HUES64 (cell line): ENCODE measurements around the gene RALGAPB.
"Not testable (repeated sequence)": the region's sequence is repeated elsewhere in the genome, so short reads cannot be mapped to it uniquely, and the experiment has no call there.

Experiments used
- H3K27ac ChIP-seq: 2 replicates; pipeline ENCODE4 v1.7.0; 2013; ENCODE audit warnings: low read depth, low read length, inconsistent platforms
- H3K27me3 ChIP-seq: 2 replicates; pipeline ENCODE4 v1.6.1; 2013; ENCODE audit warnings: mild to moderate bottlenecking, low read length; ENCODE audit not compliant: insufficient read depth
- H3K36me3 ChIP-seq: 2 replicates; pipeline ENCODE4 v1.6.1; 2013; ENCODE audit warnings: mild to moderate bottlenecking, low read length; ENCODE audit not compliant: insufficient read depth
- H3K4me1 ChIP-seq: 2 replicates; pipeline ENCODE4 v1.6.1; 2013; ENCODE audit warnings: mild to moderate bottlenecking, low read length, moderate library complexity; ENCODE audit not compliant: insufficient read depth
- H3K4me3 ChIP-seq: 2 replicates; pipeline ENCODE4 v1.5.1; 2013; ENCODE audit warnings: mild to moderate bottlenecking, low read length, moderate library complexity
- H3K9ac ChIP-seq: 2 replicates; pipeline ENCODE4 v1.6.1; 2013; ENCODE audit warnings: mild to moderate bottlenecking, low read depth, low read length
- H3K9me3 ChIP-seq: 2 replicates; pipeline ENCODE4 v1.6.1; 2013; ENCODE audit warnings: low read depth, low read length; ENCODE audit not compliant: insufficient read depth
- WGBS: fragments of 150-250, 120-280 bp; methylation state at CpG from one replicate; pipeline ENCODE4 v1.1.7; 2013; ENCODE audit warnings: missing lambda C conversion rate; 5-methylcytosine and 5-hydroxymethylcytosine counted together

RALGAPB gene

DNA sequence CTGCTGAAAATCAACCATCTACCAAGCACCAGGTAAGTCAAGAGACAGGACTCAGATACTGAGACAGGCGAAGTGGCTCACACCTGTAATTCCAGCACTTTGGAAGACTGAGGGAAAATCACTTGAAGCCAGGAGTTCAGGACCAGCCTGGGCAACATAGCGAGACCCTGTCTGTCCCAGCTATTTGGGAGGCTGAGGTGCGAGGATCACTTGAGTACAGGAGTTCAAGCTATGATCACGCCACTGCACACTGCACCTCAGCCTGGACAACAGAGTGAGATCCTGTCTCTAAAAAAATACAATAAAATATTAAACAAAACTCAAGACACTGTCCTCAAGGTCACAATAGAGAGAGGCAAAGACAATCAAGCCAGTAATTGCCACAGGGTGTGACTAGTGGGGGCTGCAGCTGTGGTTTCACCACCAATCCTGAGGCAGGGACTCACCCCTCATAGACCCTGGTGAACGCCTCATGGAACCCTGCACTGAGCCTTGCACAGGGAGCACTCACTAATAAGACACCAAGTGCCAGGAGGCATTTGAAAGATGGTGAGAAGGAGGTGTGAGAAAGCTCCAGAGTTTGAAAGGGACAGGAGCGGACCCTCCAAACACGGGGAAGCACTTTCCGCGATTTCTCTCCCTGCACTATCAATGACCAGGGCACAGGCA lies 39.2 kb upstream of the RALGAPB start:
- Histone ChIP-seq H3K27ac (no peak overlapping the region), H3K4me1 (no peaks in the 10 kb centered on the region)
- 87% methylated on average over 9 of the region's 9 CpGs for WGBS

GRCh38 chr20:38434301-38434741 lies 38.3 kb upstream of the RALGAPB start:
- Histone ChIP-seq H3K9me3 (no peaks in the 10 kb centered on the region), H3K36me3 (peaks cover 52% of the 10 kb centered on the region), H3K27me3 (no peaks in the 10 kb centered on the region), H3K4me3 (peak overlapping the region; percentile 99), H3K27ac (peak overlapping the region; percentile 89), H3K9ac (peak overlapping the region; percentile 99), H3K4me1 (no peaks in the 10 kb centered on the region)
- 3% methylated on average over 16 of the region's 16 CpGs for WGBS

More for the DNA sequence above, 39.2 kb upstream of the RALGAPB start:
- Histone ChIP-seq H3K9ac (peak overlapping the region; percentile 99), H3K9me3 (no peaks in the 10 kb centered on the region), H3K27me3 (no peaks in the 10 kb centered on the region), H3K36me3 (peaks cover 61% of the 10 kb centered on the region), H3K4me3 (peak overlapping the region; percentile 99)

- Histone ChIP-seq H3K27ac (peak within 1 kb of the TSS; percentile 89), H3K36me3 (peaks cover 45% of the 10 kb centered on the region), H3K9me3 (no peaks in the 10 kb centered on the region), H3K9ac (peak within 1 kb of the TSS; percentile 99), H3K27me3 (no peaks in the 10 kb centered on the region), H3K4me3 (peak within 1 kb of the TSS; percentile 99), H3K4me1 (no peaks in the 10 kb centered on the region)
- 2% methylated on average over 65 of the region's 65 CpGs for WGBS
Observed at GRCh38 chr20:38434770-38435554, 37.7 kb upstream of the RALGAPB start, which contains the start of gene SNHG17. TSS of gene SNHG17 (minus strand) at chr20:38435328.

- Histone ChIP-seq H3K4me1 (no peaks in the 10 kb centered on the region), H3K27me3 (no peaks in the 10 kb centered on the region), H3K4me3 (peak overlapping the region; percentile 99; the same call in 1 of the 2 replicates), H3K9ac (no peak overlapping the region), H3K27ac (no peak overlapping the region), H3K36me3 (peaks cover 40% of the 10 kb centered on the region), H3K9me3 (no peaks in the 10 kb centered on the region)
- 70% methylated on average over 6 of the region's 6 CpGs for WGBS
Observed at GRCh38 chr20:38435555-38435939, 37.1 kb upstream of the RALGAPB start.

DNA sequence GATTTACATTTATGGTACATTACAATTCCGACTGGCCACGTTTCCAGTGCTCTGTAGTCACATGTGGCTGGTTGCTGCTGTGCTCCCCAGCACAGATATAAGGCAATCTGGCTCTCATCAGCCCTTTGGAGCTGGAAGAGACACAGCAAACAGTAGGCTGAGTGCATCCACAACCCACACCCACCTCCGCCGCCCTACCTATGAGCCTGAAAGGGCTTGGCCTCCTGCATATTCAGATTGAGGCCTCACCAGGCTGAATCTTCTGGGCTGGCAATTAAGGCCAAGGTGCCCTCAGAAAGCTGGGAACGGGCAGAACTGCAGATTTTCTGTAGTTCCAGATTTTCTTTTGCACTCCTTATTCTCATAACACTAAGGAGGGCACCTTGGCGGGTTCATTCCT lies 34.8 kb upstream of the RALGAPB start:
- Histone ChIP-seq H3K27ac (no peak overlapping the region), H3K36me3 (peaks cover 17% of the 10 kb centered on the region)
- WGBS: 85% methylated on average over 6 of the region's 6 CpGs

DNA sequence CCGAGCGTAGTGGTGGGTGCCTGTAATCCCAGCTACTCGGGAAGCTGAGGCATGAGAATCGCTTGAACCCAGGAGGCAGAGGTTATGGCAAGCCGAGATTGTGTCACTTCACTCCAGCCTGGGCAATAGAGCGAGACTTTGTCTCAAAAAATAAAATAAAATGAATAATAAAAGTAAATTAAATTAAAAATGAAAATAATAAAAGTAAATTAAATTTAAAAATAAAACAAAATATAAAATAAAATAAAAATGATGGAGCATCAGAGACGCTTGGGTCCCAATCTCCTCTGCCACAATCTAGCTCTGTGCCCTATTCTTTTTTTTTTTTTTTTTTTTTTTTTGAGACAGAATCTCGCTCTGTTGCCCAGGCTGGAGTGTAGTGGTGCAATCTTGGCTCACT lies 31.5 kb upstream of the RALGAPB start:
- not testable (repeated sequence) for H3K27me3 ChIP-seq, H3K4me1 ChIP-seq, H3K9ac ChIP-seq, H3K27ac ChIP-seq, H3K4me3 ChIP-seq, H3K9me3 ChIP-seq, H3K36me3 ChIP-seq
- WGBS: 97% methylated on average over 6 of the region's 8 CpGs

More for the DNA sequence above, 34.8 kb upstream of the RALGAPB start:
- Histone ChIP-seq H3K9ac (no peak overlapping the region), H3K27me3 (no peaks in the 10 kb centered on the region), H3K4me1 (peaks cover 4% of the 10 kb centered on the region; the same call in 1 of the 2 replicates), H3K4me3 (no peak overlapping the region), H3K9me3 (no peaks in the 10 kb centered on the region)

- Histone ChIP-seq H3K36me3 (no peaks in the 10 kb centered on the region), H3K4me1 (peaks cover 4% of the 10 kb centered on the region; the same call in 1 of the 2 replicates), H3K4me3 (no peak overlapping the region), H3K27ac (no peak overlapping the region), H3K9ac (no peak overlapping the region), H3K27me3 (no peaks in the 10 kb centered on the region), H3K9me3 (no peaks in the 10 kb centered on the region)
- 64% methylated on average over 9 of the region's 9 CpGs for WGBS
Observed at GRCh38 chr20:38441916-38442315, 30.7 kb upstream of the RALGAPB start.

DNA sequence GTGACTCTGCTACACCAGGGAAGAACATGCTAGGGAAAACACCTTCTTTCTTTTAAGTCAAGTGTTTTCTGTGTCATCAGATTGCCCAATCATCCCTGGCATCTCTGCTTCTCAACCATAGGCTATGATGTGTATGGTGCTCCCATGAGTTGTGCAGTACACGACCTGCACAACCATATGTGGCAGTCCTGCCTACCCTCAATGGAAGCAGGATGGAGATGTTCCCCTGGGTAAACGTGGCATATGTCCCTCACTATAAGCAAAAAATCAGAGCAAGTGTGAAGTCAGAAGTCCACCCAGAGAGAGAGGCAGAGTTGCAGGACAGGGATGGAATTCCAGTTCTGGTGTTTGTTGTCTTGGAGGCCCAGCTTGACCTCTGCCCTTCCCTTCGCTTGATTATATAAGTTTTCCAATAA lies 27.3 kb upstream of the RALGAPB start:
- no peaks in the 10 kb centered on the region for H3K9me3 ChIP-seq
- no peaks in the 10 kb centered on the region for H3K27me3 ChIP-seq
- no peak overlapping the region for H3K9ac ChIP-seq
- peaks cover 21% of the 10 kb centered on the region for H3K36me3 ChIP-seq
- H3K27ac ChIP-seq: no peak overlapping the region
- WGBS: 88% methylated on average over 2 of the region's 3 CpGs
- no peak overlapping the region for H3K4me3 ChIP-seq
- H3K4me1 ChIP-seq: peaks cover 13% of the 10 kb centered on the region

GRCh38 chr20:38445901-38446425 lies 26.7 kb upstream of the RALGAPB start:
- Histone ChIP-seq H3K4me3 (peak overlapping the region; percentile 97), H3K27ac (no peak overlapping the region), H3K9me3 (no peaks in the 10 kb centered on the region), H3K27me3 (no peaks in the 10 kb centered on the region), H3K9ac (no peak overlapping the region), H3K4me1 (peaks cover 13% of the 10 kb centered on the region), H3K36me3 (peaks cover 27% of the 10 kb centered on the region)
- WGBS: 84% methylated on average over 6 of the region's 6 CpGs

DNA sequence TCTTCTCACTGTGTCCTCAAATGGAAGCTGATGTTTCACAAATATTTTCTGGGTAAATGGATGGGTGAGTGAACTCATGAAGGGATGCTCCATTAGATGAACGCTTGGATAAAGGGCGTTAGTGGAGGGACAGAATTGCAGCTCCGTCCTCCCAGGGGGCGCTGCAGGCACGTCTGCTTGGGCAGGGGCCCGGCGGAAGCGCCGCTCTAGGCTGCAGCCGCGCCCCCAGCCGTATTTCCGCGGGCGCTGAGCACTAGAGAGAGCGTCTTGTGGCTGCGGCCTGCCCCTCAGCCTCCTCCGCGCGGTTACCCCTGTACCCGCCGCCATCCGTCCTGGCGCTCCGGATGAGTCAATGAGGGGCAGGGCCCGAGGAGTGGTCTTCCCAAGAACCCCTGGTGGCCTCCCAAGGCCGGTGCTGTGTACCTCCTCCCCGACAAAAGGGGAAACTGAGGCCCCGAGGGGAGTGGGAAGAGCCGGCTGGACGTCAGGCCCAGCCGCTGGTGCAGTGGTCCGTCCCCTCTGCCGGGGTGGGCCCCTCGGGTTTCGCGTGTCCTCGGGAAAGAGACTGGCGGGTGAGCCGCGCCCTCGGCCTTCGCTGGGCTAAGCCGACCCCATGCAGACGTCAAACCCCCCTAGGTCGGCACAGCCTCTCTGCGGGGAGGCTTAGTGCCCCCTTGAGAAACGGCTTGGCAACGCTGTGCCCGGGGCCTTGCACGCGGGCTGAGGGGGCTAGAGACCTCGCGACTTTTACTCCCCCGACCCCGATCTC lies 26.0 kb upstream of the RALGAPB start:
- no peaks in the 10 kb centered on the region for H3K27me3 ChIP-seq
- peak overlapping the region; percentile 86 for H3K27ac ChIP-seq
- no peaks in the 10 kb centered on the region for H3K9me3 ChIP-seq
- WGBS: 4% methylated on average over 56 of the region's 56 CpGs
- peaks cover 13% of the 10 kb centered on the region for H3K4me1 ChIP-seq
- H3K9ac ChIP-seq: peak overlapping the region; percentile 96
- H3K36me3 ChIP-seq: peaks cover 30% of the 10 kb centered on the region
- H3K4me3 ChIP-seq: peak overlapping the region; percentile 97
